HepG2 (cell line): ENCODE data around the gene DGCR2. TPM values are rescaled to one million over a fixed set of nuclear protein-coding genes. Genes with fewer than 3 reads are reported as not detected.

Experiments
- ATAC-seq: fragments of 200-7000 bp; cut with Tn5 transposase; 3 replicates; pipeline ENCODE4 v1.9.1; 2020; ENCODE audit warnings: mild to moderate bottlenecking, moderate library complexity
- BruUV-seq: library from RNA; stranded (reverse); fragments of 400-500 nt; replicated peaks from 2 replicates; lab custom pipeline; 2021; lab: Mats Ljungman, UMichigan
- CTCF ChIA-PET: fragments of 300-600 bp; formaldehyde crosslinking; extraction: SDS; loops from one replicate; lab custom pipeline; 2021; ENCODE audit warnings: low total read pairs, inconsistent platforms, low intra/inter-chr PET ratio; lab: Yijun Ruan, JAX
- POLR2A ChIA-PET: fragments of 350-600 bp; sonication (Branson Sonifier 250); formaldehyde crosslinking; loops from one replicate; lab custom pipeline; 2020; ENCODE audit warnings: antibody characterized with exemption, inconsistent platforms; lab: Yijun Ruan, JAX
- DNase-seq: peaks from one replicate; pipeline ENCODE4 v3.0.0-alpha.2; 2015; ENCODE audit warnings: low spot score
- FAIRE-seq: peaks from 3 replicates; lab custom pipeline; 2011; peaks lifted over from hg19 to GRCh38; lab: Jason Lieb, UNC
- H2AFZ ChIP-seq: one replicate; pipeline ENCODE4 v1.6.1; 2011; ENCODE audit warnings: low read length, inconsistent platforms
- H3K27ac ChIP-seq: fragments of 300-600 bp; 3 replicates; pipeline ENCODE4 v1.8.0; 2011; ENCODE audit warnings: mixed run types, mild to moderate bottlenecking, mixed read lengths, low read length, inconsistent platforms; ENCODE audit not compliant: insufficient read depth; ENCODE audit errors: extremely low read length
- H3K27me3 ChIP-seq, 2 experiments: fragments of 200-600 bp in 1 of 2; 2 replicates in 1 of 2; 3 replicates in 1 of 2; pipeline versions ENCODE4 v1.6.0 to v1.8.0; 2011; ENCODE audit warnings: low read length in 2 of 2, mild to moderate bottlenecking in 2 of 2, moderate library complexity in 2 of 2, inconsistent platforms in 1 of 2; ENCODE audit not compliant: insufficient read depth in 2 of 2, control insufficient read depth in 1 of 2
- H3K36me3 ChIP-seq, 2 experiments: fragments of 200-600 bp in 1 of 2; replicated peaks in 1 of 2; 2 replicates in 1 of 2; 3 replicates in 1 of 2; pipeline versions ENCODE4 v1.5.1 to v1.8.0; 2011; ENCODE audit warnings: low read length in 2 of 2, inconsistent platforms in 1 of 2; ENCODE audit not compliant: insufficient read depth in 2 of 2, control insufficient read depth in 1 of 2
- H3K4me1 ChIP-seq: 2 replicates; pipeline ENCODE4 v1.5.1; 2012; ENCODE audit warnings: low read length, inconsistent platforms; ENCODE audit not compliant: insufficient read depth
- H3K4me2 ChIP-seq: 2 replicates; pipeline ENCODE4 v1.6.0; 2011; ENCODE audit warnings: low read depth, low read length, inconsistent platforms
- H3K4me3 ChIP-seq, 3 experiments: fragments of 200-600 bp in 1 of 3; sonication (generic), shearing (Covaris generic) in 1 of 3; replicated peaks in 1 of 3; 2 replicates each; pipeline ENCODE4 v1.5.1; 2011 to 2016; ENCODE audit warnings: low read length in 3 of 3, inconsistent platforms in 2 of 3, low read depth in 2 of 3, mild to moderate bottlenecking in 2 of 3, control low read depth in 1 of 3, mixed read lengths in 1 of 3; ENCODE audit not compliant: insufficient read depth in 1 of 3
- H3K79me2 ChIP-seq: one replicate; pipeline ENCODE4 v1.6.1; 2011; ENCODE audit warnings: low read length, inconsistent platforms; ENCODE audit not compliant: insufficient read depth
- H3K9ac ChIP-seq: 2 replicates; pipeline ENCODE4 v1.6.0; 2011; ENCODE audit warnings: mild to moderate bottlenecking, low read depth, low read length, inconsistent platforms; ENCODE audit not compliant: insufficient read depth
- H3K9me3 ChIP-seq: 2 replicates; pipeline ENCODE4 v1.5.1; 2012; ENCODE audit warnings: mild to moderate bottlenecking, low read length
- H4K20me1 ChIP-seq: 2 replicates; pipeline ENCODE4 v1.6.0; 2011; ENCODE audit warnings: inconsistent platforms, mild to moderate bottlenecking, low read length, moderate library complexity; ENCODE audit not compliant: insufficient read depth
- EZH2 ChIP-seq: conservative IDR thresholded peaks from 2 replicates; pipeline ENCODE4 v1.6.1; 2012; ENCODE audit warnings: mild to moderate bottlenecking, low read depth, low read length, moderate library complexity
- GATAD1 ChIP-seq: IDR thresholded peaks from 2 replicates; pipeline ENCODE4 v1.6.1; 2016; ENCODE audit warnings: missing genetic modification reagents, missing compliant biosample characterization
- HHEX ChIP-seq: IDR thresholded peaks from 2 replicates; pipeline ENCODE4 v1.6.1; 2016; ENCODE audit warnings: control low read depth
- HINFP ChIP-seq: sonication (generic); formaldehyde crosslinking; IDR thresholded peaks from 2 replicates; pipeline ENCODE4 v1.4.0; 2020; ENCODE audit warnings: low read depth, mild to moderate bottlenecking, missing genetic modification reagents
- HOMEZ ChIP-seq: IDR thresholded peaks from 2 replicates; pipeline ENCODE4 v1.6.1; 2016; ENCODE audit warnings: low read depth
- TBX3 ChIP-seq: fragments of 450-650 bp; IDR thresholded peaks from 2 replicates; pipeline ENCODE4 v1.6.1; 2017; ENCODE audit warnings: antibody characterized with exemption, mild to moderate bottlenecking, inconsistent platforms, borderline replicate concordance
- TMF1 ChIP-seq: sonication (generic); formaldehyde crosslinking; IDR thresholded peaks from 2 replicates; pipeline ENCODE4 v1.8.1; 2022; ENCODE audit warnings: low read depth, missing genetic modification reagents
- ZBTB14 ChIP-seq: sonication (generic); formaldehyde crosslinking; IDR thresholded peaks from 2 replicates; pipeline ENCODE4 v1.4.0; 2020; ENCODE audit warnings: missing genetic modification reagents
- ZBTB39 ChIP-seq: sonication (generic); formaldehyde crosslinking; IDR thresholded peaks from 2 replicates; pipeline ENCODE4 v1.5.0; 2020; ENCODE audit warnings: missing genetic modification reagents
- ZBTB8A ChIP-seq: sonication (generic); formaldehyde crosslinking; IDR thresholded peaks from 2 replicates; pipeline ENCODE4 v1.4.0; 2020; ENCODE audit warnings: mild to moderate bottlenecking, low read depth, missing genetic modification reagents, borderline replicate concordance
- ZC3H4 ChIP-seq: sonication (generic); formaldehyde crosslinking; IDR thresholded peaks from 2 replicates; pipeline ENCODE4 v1.4.0; 2020; ENCODE audit warnings: missing genetic modification reagents, borderline replicate concordance
- ZEB1 ChIP-seq: IDR thresholded peaks from 2 replicates; pipeline ENCODE4 v1.6.1; 2012; ENCODE audit warnings: mild to moderate bottlenecking, low read depth, inconsistent platforms; ENCODE audit not compliant: insufficient replicate concordance
- ZNF280B ChIP-seq: sonication (generic); formaldehyde crosslinking; IDR thresholded peaks from 2 replicates; pipeline ENCODE4 v1.5.0; 2020; ENCODE audit warnings: missing genetic modification reagents, mild to moderate bottlenecking, borderline replicate concordance
- ZNF451 ChIP-seq: sonication (generic); formaldehyde crosslinking; IDR thresholded peaks from 2 replicates; pipeline ENCODE4 v1.5.0; 2020; ENCODE audit warnings: mild to moderate bottlenecking, missing genetic modification reagents
- ZNF552 ChIP-seq: sonication (generic); formaldehyde crosslinking; IDR thresholded peaks from 2 replicates; pipeline ENCODE4 v1.9.0; 2022; ENCODE audit warnings: missing genetic modification reagents, mild to moderate bottlenecking, borderline replicate concordance
- ZNF564 ChIP-seq: sonication (generic); formaldehyde crosslinking; IDR thresholded peaks from 2 replicates; pipeline ENCODE4 v1.8.1; 2023; ENCODE audit warnings: mild to moderate bottlenecking, missing genetic modification reagents
- ZNF615 ChIP-seq: sonication (generic); formaldehyde crosslinking; IDR thresholded peaks from 2 replicates; pipeline ENCODE4 v1.5.0; 2020; ENCODE audit warnings: mild to moderate bottlenecking, missing genetic modification reagents, borderline replicate concordance
- WGBS: methylation state at CpG from one replicate; pipeline ENCODE4 v1.1.6; 2017; ENCODE audit warnings: low lambda C conversion rate; 5-methylcytosine and 5-hydroxymethylcytosine counted together
- in situ Hi-C: cut with HindIII; loops from 2 replicates; pipeline ENCODE4 v1.10.0; 2017; ENCODE audit warnings: low pct_unique_long_range_greater_than_20kb; ENCODE audit not compliant: extremely low pct_ligation_motif_present
- intact Hi-C: fragments of 100-400 bp; cut with micrococcal nuclease; formaldehyde crosslinking; loops from one replicate; pipeline ENCODE4 v1.10.0; 2022; ENCODE audit not compliant: unreplicated experiment
- polyA plus RNA-seq, 8 experiments: library from polyadenylated mRNA; depleted of rRNA in 3 of 8; stranded (reverse) in 7 of 8; unstranded in 1 of 8; fragments of >200 nt; fragmentation: Illumina TruSeq in 4 of 8; extraction: Trizol in 4 of 8; gene quantifications; 2 replicates each; pipeline versions ENCODE4 v1.2.1 to v1.2.3, GENCODE V29; 2011 to 2016; ENCODE audit warnings: low read depth in 4 of 8, missing spikeins in 1 of 8, mixed read lengths in 1 of 8; ENCODE audit not compliant: insufficient read depth in 1 of 8
- total RNA-seq, 5 experiments: library from RNA; depleted of rRNA; stranded (reverse); fragments of >200 nt; fragmentation: Illumina TruSeq; extraction: Trizol; gene quantifications; 2 replicates each; pipeline ENCODE4 v1.2.3, GENCODE V29; 2016; ENCODE audit warnings: low read depth in 1 of 5

Gene DGCR2
- total and polyA plus RNA-seq, 2 of the 13 experiments (the other 11 are each of a cell fraction or from before 2014, with no cell fraction given), result 23.1 to 35.3 TPM

- Histone ChIP-seq H3K9ac (no peak overlapping the region), H3K36me3 (peaks cover 33 to 90% of the 10 kb centered on the region in 2 experiments), H3K27me3 (no peaks in the 10 kb centered on the region), H3K4me1 (peaks cover 11% of the 10 kb centered on the region; the same call in 1 of the 2 replicates), H3K4me2 (no peak overlapping the region), H2AFZ (no peak overlapping the region), H3K27ac (no peak overlapping the region), H3K4me3 (no peak overlapping the region), H3K79me2 (no peaks in the 10 kb centered on the region), H3K9me3 (no peaks in the 10 kb centered on the region), H4K20me1 (no peaks in the 10 kb centered on the region)
- no TSS peak for BruUV-seq
- intact Hi-C loops (no loop called here), in situ Hi-C loops (no loop called here)
- TF ChIP-seq HOMEZ (no peak), ZNF451 (CRISPR knock-in tag) (no peak), HINFP (CRISPR knock-in tag) (no peak), ZNF280B (CRISPR knock-in tag) (no peak), ZNF564 (CRISPR knock-in tag) (no peak), ZBTB8A (no peak), EZH2 (no peak), ZBTB39 (CRISPR knock-in tag) (no peak), ZBTB14 (CRISPR knock-in tag) (no peak), TMF1 (CRISPR knock-in tag) (no peak), HHEX (no peak), ZC3H4 (no peak), ZNF552 (CRISPR knock-in tag) (no peak), TBX3 (no peak), GATAD1 (CRISPR knock-in tag) (no peak), ZNF615 (no peak), ZEB1 (no peak)
- CTCF ChIA-PET, result no interaction called here
- ATAC-seq (no peak), FAIRE-seq (no peak), DNase-seq (no peak)
- WGBS, result 92% methylated on average over 5 of the region's 8 CpGs
- POLR2A ChIA-PET, result no interaction called here
Observed at GRCh38 chr22:19062943-19063308, 59.3 kb downstream of the DGCR2 start.
